Measurements from ENCODE around the gene LILRB5.
"Not testable (repeated sequence)": the region's sequence is repeated elsewhere in the genome, so short reads cannot be mapped to it uniquely, and the experiment has no call there.

Gene LILRB5

GRCh38 chr19:54229146-54229545 is 27.9 kb downstream of the LILRB5 start:
- Mint-ChIP-seq H3K4me1 (peaks cover 12% of the 10 kb centered on the region), H3K27ac (no peak overlapping the region), H3K4me3 (no peak overlapping the region), H3K27me3 (ENCODE audit: low read depth, poor library complexity) (peaks cover 50% of the 10 kb centered on the region), H3K36me3 (ENCODE audit: low read depth) (peaks cover 11% of the 10 kb centered on the region), H3K9me3 (peaks cover 29% of the 10 kb centered on the region)
- no peak for TF ChIP-seq CTCF (IDR thresholded peaks at IDR 0.05)
- no peak for DNase-seq

GRCh38 chr19:54224619-54225018 is 32.5 kb downstream of the LILRB5 start:
- H3K9me3 Mint-ChIP-seq = peaks cover 27% of the 10 kb centered on the region

GRCh38 chr19:54223937-54224281 is 33.2 kb downstream of the LILRB5 start:
- H3K4me3 Mint-ChIP-seq; H3K36me3 Mint-ChIP-seq (ENCODE audit: low read depth): not testable (repeated sequence)
- H3K27me3 Mint-ChIP-seq (ENCODE audit: low read depth, poor library complexity) = peaks cover 16% of the 10 kb centered on the region

More at GRCh38 chr19:54224619-54225018, 32.5 kb downstream of the LILRB5 start:
- H3K4me3 Mint-ChIP-seq, DNase-seq, H3K27ac Mint-ChIP-seq: not testable (repeated sequence)
- H3K27me3 Mint-ChIP-seq (ENCODE audit: low read depth, poor library complexity) = peaks cover 22% of the 10 kb centered on the region
- peaks cover 11% of the 10 kb centered on the region for H3K36me3 Mint-ChIP-seq (ENCODE audit: low read depth)
- peaks cover 40% of the 10 kb centered on the region for H3K4me1 Mint-ChIP-seq

GRCh38 chr19:54223277-54223936 is 33.7 kb downstream of the LILRB5 start:
- peaks cover 50% of the 10 kb centered on the region for H3K4me1 Mint-ChIP-seq
- peak overlapping the region; percentile 40 for H3K27ac Mint-ChIP-seq
- H3K27me3 Mint-ChIP-seq (ENCODE audit: low read depth, poor library complexity) = peaks cover 11% of the 10 kb centered on the region
- peaks cover 16% of the 10 kb centered on the region for H3K9me3 Mint-ChIP-seq
- not testable (repeated sequence) for DNase-seq; H3K36me3 Mint-ChIP-seq (ENCODE audit: low read depth)
- peak overlapping the region; percentile 50 for H3K4me3 Mint-ChIP-seq

More at GRCh38 chr19:54223937-54224281, 33.2 kb downstream of the LILRB5 start:
- not testable (repeated sequence) for DNase-seq
- peaks cover 45% of the 10 kb centered on the region for H3K4me1 Mint-ChIP-seq
- peak overlapping the region; percentile 33 for H3K27ac Mint-ChIP-seq
- peaks cover 21% of the 10 kb centered on the region for H3K9me3 Mint-ChIP-seq

GRCh38 chr19:54222474-54223276 is 34.4 kb downstream of the LILRB5 start, which contains the start of gene LILRB3:
LILRB3 (minus strand) TSS chr19:54223007; CDS start chr19:54222976, 31 bp downstream.
- not testable (repeated sequence) for DNase-seq; H3K9me3 Mint-ChIP-seq; H3K36me3 Mint-ChIP-seq (ENCODE audit: low read depth)
- Mint-ChIP-seq H3K27ac (peak within 1 kb of the TSS; percentile 40), H3K4me3 (peak within 1 kb of the TSS; percentile 50), H3K4me1 (peaks cover 57% of the 10 kb centered on the region), H3K27me3 (ENCODE audit: low read depth, poor library complexity) (peaks cover 11% of the 10 kb centered on the region)

- not testable (repeated sequence) for H3K36me3 Mint-ChIP-seq (ENCODE audit: low read depth); DNase-seq; H3K27ac Mint-ChIP-seq; H3K9me3 Mint-ChIP-seq; H3K4me3 Mint-ChIP-seq
- H3K27me3 Mint-ChIP-seq (ENCODE audit: low read depth, poor library complexity) = peaks cover 11% of the 10 kb centered on the region
- H3K4me1 Mint-ChIP-seq = peaks cover 64% of the 10 kb centered on the region
These were observed 35.1 kb downstream of the LILRB5 start for GRCh38 chr19:54221947-54222346.

GRCh38 chr19:54219702-54220101 is 37.4 kb downstream of the LILRB5 start:
- peaks cover 13% of the 10 kb centered on the region for H3K36me3 Mint-ChIP-seq (ENCODE audit: low read depth)
- not testable (repeated sequence) for H3K27me3 Mint-ChIP-seq (ENCODE audit: low read depth, poor library complexity); H3K4me3 Mint-ChIP-seq; DNase-seq; H3K27ac Mint-ChIP-seq
- peaks cover 10% of the 10 kb centered on the region for H3K9me3 Mint-ChIP-seq
- peaks cover 65% of the 10 kb centered on the region for H3K4me1 Mint-ChIP-seq

- DNase-seq = no peak
- Mint-ChIP-seq H3K9me3 (peaks cover 10% of the 10 kb centered on the region), H3K36me3 (ENCODE audit: low read depth) (peaks cover 16% of the 10 kb centered on the region), H3K4me1 (peaks cover 66% of the 10 kb centered on the region), H3K27me3 (ENCODE audit: low read depth, poor library complexity) (peaks cover 8% of the 10 kb centered on the region), H3K27ac (peak overlapping the region; percentile 72), H3K4me3 (peak overlapping the region; percentile 65)
- no peak for TF ChIP-seq CTCF (IDR thresholded peaks at IDR 0.05)
These were observed 38.0 kb downstream of the LILRB5 start for GRCh38 chr19:54218960-54219661.

All from nephron progenitor cell (in vitro differentiated cells).